Measurements from ENCODE around the gene CFAP77. TPM values are rescaled to one million over a fixed set of nuclear protein-coding genes. Genes with fewer than 3 reads are reported as not detected.

CFAP77 gene
- total and polyA plus RNA-seq, 2 of the 13 experiments (the other 11 are each of a cell fraction or from before 2014, with no cell fraction given) = not detected

DNA sequence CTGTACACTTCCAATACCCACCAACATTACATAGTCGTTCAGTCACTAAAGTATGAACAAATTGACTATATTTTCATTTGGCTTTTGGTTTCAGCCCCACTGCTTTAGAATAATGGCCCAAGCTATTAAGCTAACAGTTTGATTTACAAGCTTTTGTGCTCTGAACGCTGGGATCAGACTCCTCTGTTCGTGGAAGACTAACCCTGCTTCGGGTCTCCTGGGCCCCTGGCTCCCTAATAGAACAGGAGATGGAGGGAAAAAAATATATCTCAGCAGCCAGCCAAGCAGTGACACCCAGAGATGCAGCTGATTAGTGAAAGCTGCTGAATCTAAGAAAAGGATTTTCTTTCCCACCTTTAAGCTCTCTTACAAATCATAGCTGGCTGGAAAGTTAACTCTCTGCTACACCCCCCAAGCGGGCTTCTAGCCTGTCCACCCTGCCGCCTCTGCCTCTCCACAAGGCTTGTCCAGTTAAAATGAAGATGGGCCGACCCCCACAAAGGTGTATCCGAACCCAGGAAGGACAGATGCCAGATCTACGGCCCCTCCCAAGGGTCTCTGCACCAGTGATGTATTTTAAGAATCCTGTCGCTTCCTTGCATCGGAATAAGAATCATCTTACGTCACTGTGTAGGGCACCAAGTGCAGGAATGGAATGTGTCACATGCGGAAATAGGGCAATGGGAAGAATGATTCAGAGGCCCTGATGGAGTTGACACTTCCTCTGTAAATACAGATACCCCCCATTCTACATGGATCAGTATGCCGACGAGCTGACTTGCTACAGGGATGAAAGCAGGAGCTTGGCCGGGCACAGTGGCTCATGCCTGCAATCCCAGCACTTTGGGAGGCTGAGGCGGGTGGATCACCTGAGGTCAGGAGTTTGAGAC lies 139.0 kb downstream of the CFAP77 start (continued):
- TF ChIP-seq CENPBD1 (CRISPR knock-in tag; IDR thresholded peaks at IDR 0.05; ENCODE audit: borderline replicate concordance, low read depth) = no peak
- TF ChIP-seq JDP2 (CRISPR knock-in tag; IDR thresholded peaks at IDR 0.05; ENCODE audit: borderline replicate concordance) = no peak
- no peak for TF ChIP-seq U2AF2 (IDR thresholded peaks at IDR 0.05; ENCODE audit: low read depth, low read length)

DNA sequence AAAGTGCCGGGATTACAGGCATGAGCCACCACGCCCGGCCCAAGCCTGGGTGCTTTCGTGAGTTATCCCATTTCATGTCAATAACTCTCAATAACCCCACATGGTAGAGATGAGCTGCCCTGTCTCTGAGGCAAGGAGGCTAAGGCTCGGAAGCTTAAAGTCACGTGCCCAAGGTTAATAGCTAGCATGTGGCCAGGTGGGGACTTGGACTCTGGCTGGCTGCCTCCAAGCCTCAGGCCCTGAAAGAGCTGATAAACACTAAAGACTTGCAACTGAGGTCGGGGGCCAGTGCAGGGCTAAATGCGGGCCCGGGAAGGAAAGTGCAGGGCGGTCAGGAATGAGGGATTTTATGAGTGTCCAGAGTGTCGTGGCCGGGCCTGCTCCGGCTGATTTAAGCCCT lies 141.5 kb downstream of the CFAP77 start:
- no peak for TF ChIP-seq SRY (CRISPR knock-in tag; IDR thresholded peaks at IDR 0.05)
- no peak for TF ChIP-seq NR2F6 (IDR thresholded peaks at IDR 0.05)
- TF ChIP-seq NR2F6 (CRISPR knock-in tag; IDR thresholded peaks at IDR 0.05) = no peak
- TF ChIP-seq HMG20A (CRISPR knock-in tag; IDR thresholded peaks at IDR 0.05; ENCODE audit: borderline replicate concordance) = no peak
- TF ChIP-seq HNRNPL (IDR thresholded peaks at IDR 0.05; ENCODE audit: low read depth, low read length) = no peak
- no peak for TF ChIP-seq RFX1 (IDR thresholded peaks at IDR 0.05)
- H3K9ac ChIP-seq (ENCODE audit: insufficient read depth, low read depth, low read length) = no peak overlapping the region
- intact Hi-C loops (cut with micrococcal nuclease; ENCODE audit: unreplicated experiment) (no loop called here), in situ Hi-C loops (cut with HindIII; ENCODE audit: extremely low pct_ligation_motif_present, low pct_unique_long_range_greater_than_20kb) (no loop called here)
- no peaks in the 10 kb centered on the region for H4K20me1 ChIP-seq (ENCODE audit: insufficient read depth, low read length)
- no peak overlapping the region for H3K4me2 ChIP-seq (ENCODE audit: low read depth, low read length)
- BruUV-seq (replicated peaks) = no TSS peak
- H3K36me3 ChIP-seq (replicated peaks in 1 of 2; ENCODE audit: control insufficient read depth in 1 of 2, insufficient read depth in 2 of 2, low read length in 2 of 2) = no peaks in the 10 kb centered on the region
- no peaks in the 10 kb centered on the region for H3K9me3 ChIP-seq (ENCODE audit: low read length)
- H3K27me3 ChIP-seq (ENCODE audit: control insufficient read depth in 1 of 2, insufficient read depth in 2 of 2, low read length in 2 of 2) = peaks cover 4 to 40% of the 10 kb centered on the region in 2 experiments; a peak in 4 of 5 replicates
- no peaks in the 10 kb centered on the region for H3K4me1 ChIP-seq (ENCODE audit: insufficient read depth, low read length)
- CTCF ChIA-PET (ENCODE audit: low intra/inter-chr PET ratio, low total read pairs) = no interaction called here
- no peak overlapping the region for H3K4me3 ChIP-seq (replicated peaks in 1 of 3; ENCODE audit: insufficient read depth in 1 of 3, low read depth in 2 of 3, low read length in 3 of 3)
- no peak overlapping the region for H2AFZ ChIP-seq (ENCODE audit: low read length)
- H3K27ac ChIP-seq (ENCODE audit: extremely low read length, insufficient read depth, low read length) = no peak overlapping the region
- 56% methylated on average over 3 of the region's 13 CpGs for WGBS (ENCODE audit: low lambda C conversion rate)
- ATAC-seq (no peak), DNase-seq (ENCODE audit: low spot score) (no peak), FAIRE-seq (no peak)
- H3K79me2 ChIP-seq (ENCODE audit: insufficient read depth, low read length) = no peaks in the 10 kb centered on the region
- POLR2A ChIA-PET = no interaction called here
